ENCODE measurements around the gene SLX9.
"Not testable (repeated sequence)": the region's sequence is repeated elsewhere in the genome, so short reads cannot be mapped to it uniquely, and the experiment has no call there.

Gene SLX9

GRCh38 chr21:44902268-44903049 is 37.4 kb upstream of the SLX9 start:
- no peak for DNase-seq

GRCh38 chr21:44903050-44903685 is 36.7 kb upstream of the SLX9 start:
- no peak for DNase-seq

GRCh38 chr21:44903689-44904088 is 36.1 kb upstream of the SLX9 start:
- DNase-seq: no peak

- DNase-seq: no peak
Measured at GRCh38 chr21:44904141-44904923, 35.5 kb upstream of the SLX9 start.

GRCh38 chr21:44905016-44905727 is 34.7 kb upstream of the SLX9 start:
- DNase-seq: no peak

- no peak for DNase-seq
Measured at GRCh38 chr21:44905728-44906090, 34.1 kb upstream of the SLX9 start.

- no peak for DNase-seq
Measured at GRCh38 chr21:44907225-44907965, 32.4 kb upstream of the SLX9 start.

GRCh38 chr21:44907966-44908895 is 31.6 kb upstream of the SLX9 start:
- no peak for DNase-seq

GRCh38 chr21:44908908-44909307 is 30.9 kb upstream of the SLX9 start:
- no peak for DNase-seq

GRCh38 chr21:44909719-44910118 is 30.1 kb upstream of the SLX9 start:
- DNase-seq: no peak

- no peak for DNase-seq
Measured at GRCh38 chr21:44910229-44911067, 29.4 kb upstream of the SLX9 start.

- no peak for DNase-seq
Measured at GRCh38 chr21:44911068-44911383, 28.8 kb upstream of the SLX9 start.

- peak; percentile 62 to 86 (median 76) for DNase-seq
Measured at GRCh38 chr21:44911384-44912157, 28.3 kb upstream of the SLX9 start.

GRCh38 chr21:44912158-44912473 is 27.7 kb upstream of the SLX9 start:
- DNase-seq: no peak

GRCh38 chr21:44912506-44913412 is 27.1 kb upstream of the SLX9 start:
- DNase-seq: not testable (repeated sequence)

- no peak for DNase-seq
Measured at GRCh38 chr21:44913425-44914175, 26.2 kb upstream of the SLX9 start.

GRCh38 chr21:44914176-44914874 is 25.5 kb upstream of the SLX9 start:
- peak in 4 of 6 experiments; percentile 23 to 60 (median 40) for DNase-seq
